ENCODE results near the gene ADARB2.

GRCh38 chr10:1418031-1418550 lies 319.2 kb downstream of the ADARB2 start:
- no peak for TF ChIP-seq CTCF (IDR thresholded peaks at IDR 0.05)
- no peak for TF ChIP-seq POLR2A (IDR thresholded peaks at IDR 0.05)

Measured in testis (tissue), 2 donors.